ENCODE data around the gene ITSN1. TPM values are rescaled to one million over a fixed set of nuclear protein-coding genes. Genes with fewer than 3 reads are reported as not detected.
"Not testable (repeated sequence)": the region's sequence is repeated elsewhere in the genome, so short reads cannot be mapped to it uniquely, and the experiment has no call there.

Gene ITSN1
- total and polyA plus RNA-seq, 2 of the 13 experiments (the other 11 are each of a cell fraction or from before 2014, with no cell fraction given), result 26.1 to 33.8 TPM

- Histone ChIP-seq H3K27me3 (ENCODE audit: control insufficient read depth in 1 of 2, insufficient read depth in 2 of 2, low read length in 2 of 2) (peaks cover 0 to 25% of the 10 kb centered on the region in 2 experiments; a peak in 4 of 5 replicates), H3K79me2 (ENCODE audit: insufficient read depth, low read length) (no peaks in the 10 kb centered on the region), H3K9me3 (ENCODE audit: low read length) (no peaks in the 10 kb centered on the region), H3K4me3 (replicated peaks in 1 of 3; ENCODE audit: insufficient read depth in 1 of 3, low read depth in 2 of 3, low read length in 3 of 3) (no peak overlapping the region), H2AFZ (ENCODE audit: low read length) (no peak overlapping the region), H3K27ac (ENCODE audit: extremely low read length, insufficient read depth, low read length) (no peak overlapping the region), H3K9ac (ENCODE audit: insufficient read depth, low read depth, low read length) (no peak overlapping the region), H3K36me3 (replicated peaks in 1 of 2; ENCODE audit: control insufficient read depth in 1 of 2, insufficient read depth in 2 of 2, low read length in 2 of 2) (no peaks in the 10 kb centered on the region), H3K4me1 (ENCODE audit: insufficient read depth, low read length) (peaks cover 12% of the 10 kb centered on the region), H4K20me1 (ENCODE audit: insufficient read depth, low read length) (no peaks in the 10 kb centered on the region), H3K4me2 (ENCODE audit: low read depth, low read length) (no peak overlapping the region)
- FAIRE-seq, result no peak
- TF ChIP-seq GPN1 (CRISPR knock-in tag; IDR thresholded peaks at IDR 0.05; ENCODE audit: borderline replicate concordance), result no peak
- TF ChIP-seq ZNF768 (CRISPR knock-in tag; IDR thresholded peaks at IDR 0.05), result peak; percentile 87
- no TSS peak for BruUV-seq (replicated peaks)
- no peak for ATAC-seq
- WGBS (ENCODE audit: low lambda C conversion rate), result 79% methylated on average over 4 of the region's 8 CpGs
- in situ Hi-C loops (cut with HindIII; ENCODE audit: extremely low pct_ligation_motif_present, low pct_unique_long_range_greater_than_20kb) (no loop called here), intact Hi-C loops (cut with micrococcal nuclease; ENCODE audit: unreplicated experiment) (no loop called here)
- CTCF ChIA-PET (ENCODE audit: low intra/inter-chr PET ratio, low total read pairs), result no interaction called here
- DNase-seq (ENCODE audit: low spot score), result no peak
- POLR2A ChIA-PET, result no interaction called here
These were observed 218.1 kb downstream of the ITSN1 start for GRCh38 chr21:33860332-33860879.

- H3K9me3 ChIP-seq (ENCODE audit: low read length), result no peaks in the 10 kb centered on the region
- 56% methylated on average over 3 of the region's 3 CpGs for WGBS (ENCODE audit: low lambda C conversion rate)
- no peaks in the 10 kb centered on the region for H3K79me2 ChIP-seq (ENCODE audit: insufficient read depth, low read length)
- TF ChIP-seq AGO2 (optimal IDR thresholded peaks at IDR 0.05; ENCODE audit: low read depth, low read length) (no peak), RBM39 (IDR thresholded peaks at IDR 0.05; ENCODE audit: low read depth, low read length, poor library complexity, severe bottlenecking) (no peak), HIC2 (CRISPR knock-in tag; IDR thresholded peaks at IDR 0.05; ENCODE audit: low read depth) (no peak), ERF (CRISPR knock-in tag; IDR thresholded peaks at IDR 0.05) (no peak), ZNF101 (CRISPR knock-in tag; IDR thresholded peaks at IDR 0.05; ENCODE audit: borderline replicate concordance, low read depth) (no peak)
- intact Hi-C loops (cut with micrococcal nuclease; ENCODE audit: unreplicated experiment), result no loop called here
- in situ Hi-C loops (cut with HindIII; ENCODE audit: extremely low pct_ligation_motif_present, low pct_unique_long_range_greater_than_20kb), result no loop called here
- no peak overlapping the region for H3K4me3 ChIP-seq (replicated peaks in 1 of 3; ENCODE audit: insufficient read depth in 1 of 3, low read depth in 2 of 3, low read length in 3 of 3)
- FAIRE-seq, result no peak
- DNase-seq (ENCODE audit: low spot score), result no peak
- H3K36me3 ChIP-seq (replicated peaks in 1 of 2; ENCODE audit: control insufficient read depth in 1 of 2, insufficient read depth in 2 of 2, low read length in 2 of 2), result no peaks in the 10 kb centered on the region
- no peaks in the 10 kb centered on the region for H4K20me1 ChIP-seq (ENCODE audit: insufficient read depth, low read length)
- no peak overlapping the region for H3K9ac ChIP-seq (ENCODE audit: insufficient read depth, low read depth, low read length)
- no peak for ATAC-seq
- peaks cover 12% of the 10 kb centered on the region for H3K4me1 ChIP-seq (ENCODE audit: insufficient read depth, low read length)
- no peak overlapping the region for H3K27ac ChIP-seq (ENCODE audit: extremely low read length, insufficient read depth, low read length)
- no TSS peak for BruUV-seq (replicated peaks)
- no peak overlapping the region for H2AFZ ChIP-seq (ENCODE audit: low read length)
- ChIA-PET POLR2A (no interaction called here), CTCF (ENCODE audit: low intra/inter-chr PET ratio, low total read pairs) (no interaction called here)
- H3K27me3 ChIP-seq (ENCODE audit: control insufficient read depth in 1 of 2, insufficient read depth in 2 of 2, low read length in 2 of 2), result peaks cover 0 to 29% of the 10 kb centered on the region in 2 experiments; a peak in 4 of 5 replicates
- H3K4me2 ChIP-seq (ENCODE audit: low read depth, low read length), result no peak overlapping the region
These were observed 218.8 kb downstream of the ITSN1 start for GRCh38 chr21:33861125-33861524.

- H2AFZ ChIP-seq (ENCODE audit: low read length); H3K27ac ChIP-seq (ENCODE audit: extremely low read length, insufficient read depth, low read length); intact Hi-C loops (cut with micrococcal nuclease; ENCODE audit: unreplicated experiment); DNase-seq (ENCODE audit: low spot score); FAIRE-seq; CTCF ChIA-PET (ENCODE audit: low intra/inter-chr PET ratio, low total read pairs); H3K4me2 ChIP-seq (ENCODE audit: low read depth, low read length); H3K4me3 ChIP-seq (replicated peaks in 1 of 3; ENCODE audit: insufficient read depth in 1 of 3, low read depth in 2 of 3, low read length in 3 of 3); H4K20me1 ChIP-seq (ENCODE audit: insufficient read depth, low read length); POLR2A ChIA-PET; H3K4me1 ChIP-seq (ENCODE audit: insufficient read depth, low read length); H3K79me2 ChIP-seq (ENCODE audit: insufficient read depth, low read length); H3K9me3 ChIP-seq (ENCODE audit: low read length); H3K36me3 ChIP-seq (replicated peaks in 1 of 2; ENCODE audit: control insufficient read depth in 1 of 2, insufficient read depth in 2 of 2, low read length in 2 of 2); in situ Hi-C loops (cut with HindIII; ENCODE audit: extremely low pct_ligation_motif_present, low pct_unique_long_range_greater_than_20kb); ATAC-seq; BruUV-seq (replicated peaks); H3K9ac ChIP-seq (ENCODE audit: insufficient read depth, low read depth, low read length): not testable (repeated sequence)
- H3K27me3 ChIP-seq (ENCODE audit: control insufficient read depth in 1 of 2, insufficient read depth in 2 of 2, low read length in 2 of 2), result peaks cover 0 to 21% of the 10 kb centered on the region in 2 experiments; a peak in 3 of 5 replicates
- 42% methylated on average over 8 of the region's 8 CpGs for WGBS (ENCODE audit: low lambda C conversion rate)
These were observed 220.9 kb downstream of the ITSN1 start for GRCh38 chr21:33863191-33863590.
